HG03066 (cell line): ENCODE results near the gene KLF7.

ENCODE experiments used
- ATAC-seq: cut with Tn5 transposase; IDR thresholded peaks from one replicate; pipeline ENCODE4 v1.9.1; 2021; ENCODE audit warnings: low read depth; ENCODE audit not compliant: unreplicated experiment

KLF7 gene

GRCh38 chr2:207150284-207150683, 15.5 kb downstream of the KLF7 start:
- ATAC-seq, result no peak

DNA sequence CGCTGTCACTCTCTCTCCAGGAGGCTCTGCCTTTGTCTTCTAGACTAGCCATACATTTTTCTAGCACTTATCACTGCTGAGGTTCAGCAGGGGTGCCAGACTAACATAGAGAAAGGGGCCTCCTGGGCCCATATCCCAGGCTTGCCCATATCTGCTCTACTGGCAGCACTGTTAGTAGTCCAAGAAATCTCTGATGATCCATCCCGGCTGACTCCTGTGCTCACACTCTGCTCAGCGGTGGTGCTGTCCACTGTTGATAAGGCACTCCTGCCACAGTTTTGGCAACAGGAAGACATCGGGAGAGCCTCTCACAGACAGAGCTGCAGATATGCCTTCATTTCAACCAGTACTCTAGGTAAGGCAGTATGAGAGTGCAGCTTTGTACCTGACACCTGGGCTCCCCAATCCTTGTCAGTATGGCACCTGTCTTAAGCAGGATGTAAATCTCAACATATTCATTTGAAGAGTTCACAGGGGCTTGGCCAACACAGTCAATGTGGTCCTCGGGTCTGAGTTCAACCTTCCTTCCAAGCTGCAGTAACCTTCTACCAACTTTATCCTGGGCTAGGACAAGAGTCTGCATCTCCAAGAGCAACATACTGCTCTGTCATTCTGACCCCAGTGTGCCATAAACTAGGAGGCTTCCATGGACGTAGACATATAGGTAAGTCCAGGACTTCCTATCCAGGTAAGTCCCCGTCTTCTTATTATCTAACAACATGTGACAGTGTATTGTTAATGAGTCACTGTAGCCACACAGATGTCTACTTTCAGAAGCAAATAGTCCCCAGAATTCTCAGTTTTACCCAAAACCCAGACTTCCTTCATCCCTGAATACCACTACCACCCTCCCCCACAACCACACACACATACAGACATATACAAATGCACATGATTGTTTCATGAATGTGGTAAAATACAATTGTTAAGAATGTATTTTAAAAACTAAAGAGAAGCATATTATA, 16.2 kb downstream of the KLF7 start:
- peak; percentile 87 for ATAC-seq

- ATAC-seq, result no peak
Measured at GRCh38 chr2:207148020-207148419, 17.7 kb downstream of the KLF7 start.

- ATAC-seq, result no peak
Measured at GRCh38 chr2:207144173-207144785, 21.5 kb downstream of the KLF7 start.

DNA sequence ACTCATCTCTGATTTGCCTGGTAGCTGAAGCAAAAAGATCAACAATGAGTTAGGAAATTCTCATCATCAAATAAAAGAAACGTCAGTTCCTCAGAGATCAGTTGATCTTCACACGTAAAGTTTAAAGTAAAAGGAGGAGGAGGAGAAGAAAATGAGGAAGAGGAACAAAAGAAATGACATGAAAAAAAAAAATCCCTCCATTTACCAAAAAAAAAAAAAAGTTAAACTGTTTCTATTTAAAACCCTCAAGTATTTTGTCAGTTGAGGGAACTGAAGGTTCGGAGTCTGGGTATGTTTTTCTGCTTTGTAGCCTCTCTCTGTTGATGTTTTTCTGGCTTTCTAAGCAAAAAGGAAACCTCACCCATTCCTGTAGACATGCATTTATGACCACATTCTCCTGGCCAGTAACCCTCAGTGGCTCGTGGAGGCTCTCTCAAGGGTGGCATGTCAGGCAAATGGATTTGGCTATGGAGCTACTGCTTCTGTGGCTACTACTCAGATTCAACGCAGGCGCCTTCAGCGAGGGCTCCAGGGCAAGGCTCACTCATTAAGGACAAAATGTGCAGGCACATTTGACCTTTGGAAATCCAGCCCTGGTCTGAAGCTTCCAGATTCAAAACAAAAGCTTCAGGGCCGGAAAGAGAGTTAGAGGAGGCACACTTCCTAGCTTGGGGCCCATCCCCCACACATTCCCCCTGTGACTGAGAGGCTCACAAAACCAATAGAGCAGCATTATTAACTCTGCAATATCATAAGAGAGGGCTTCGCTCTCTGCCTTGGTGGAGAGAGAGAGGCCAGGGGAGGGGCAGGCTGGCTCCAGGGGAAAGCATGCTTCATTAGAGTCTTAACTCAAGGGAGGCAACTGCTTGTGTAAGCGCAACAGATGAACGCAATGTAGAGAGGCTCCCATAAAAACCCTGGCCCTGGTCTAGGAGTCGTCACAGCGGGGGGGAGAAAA, 22.3 kb downstream of the KLF7 start:
- ATAC-seq, result peak; percentile 56

- ATAC-seq, result peak; percentile 40
Measured at GRCh38 chr2:207142461-207142860, 23.3 kb downstream of the KLF7 start.

GRCh38 chr2:207141386-207141785, 24.4 kb downstream of the KLF7 start:
- no peak for ATAC-seq

GRCh38 chr2:207140265-207140664, 25.5 kb downstream of the KLF7 start:
- no peak for ATAC-seq

- no peak for ATAC-seq
Measured at GRCh38 chr2:207139552-207139951, 26.2 kb downstream of the KLF7 start.

- no peak for ATAC-seq
Measured at GRCh38 chr2:207138627-207139297, 27.0 kb downstream of the KLF7 start.

GRCh38 chr2:207137596-207138337, 28.0 kb downstream of the KLF7 start:
- no peak for ATAC-seq

DNA sequence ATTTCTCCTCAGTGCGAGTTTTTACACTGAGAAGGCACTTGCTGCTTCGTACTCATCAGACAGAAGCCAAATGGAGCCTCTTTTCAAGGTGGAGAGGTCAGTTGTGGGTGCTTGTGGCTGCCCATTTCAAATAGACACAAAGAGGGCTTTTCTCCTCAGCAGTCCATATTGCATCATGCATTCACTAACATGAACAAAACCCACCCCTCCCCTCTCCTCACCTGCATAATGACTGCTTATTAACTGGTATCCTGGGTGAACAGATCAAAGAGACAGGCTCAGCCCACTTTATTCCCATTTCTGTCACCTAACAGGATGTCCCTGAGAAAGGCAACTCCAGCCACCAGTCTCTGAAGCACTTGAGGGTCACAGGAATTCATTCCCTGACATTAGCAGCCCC, 28.9 kb downstream of the KLF7 start:
- ATAC-seq, result no peak

- no peak for ATAC-seq
Measured at GRCh38 chr2:207135801-207136457, 29.8 kb downstream of the KLF7 start.

DNA sequence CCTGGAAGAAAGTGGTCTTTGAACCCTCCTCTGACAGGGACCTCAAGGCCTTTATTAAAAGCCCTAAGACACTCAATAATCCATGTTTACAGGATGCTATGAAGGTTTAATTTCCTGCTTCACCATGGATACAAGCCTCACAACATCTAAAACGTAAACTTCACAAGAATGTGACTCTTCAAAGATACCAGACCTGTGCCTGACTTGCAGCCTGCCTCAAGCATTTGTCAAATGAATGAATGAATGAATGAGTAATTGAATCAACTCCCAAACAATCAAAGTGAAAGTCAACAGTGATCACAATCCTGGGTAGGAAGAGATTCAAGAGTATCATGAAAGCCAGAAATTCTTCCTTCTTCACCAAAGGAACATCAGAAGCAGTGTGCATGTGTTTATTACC, 30.4 kb downstream of the KLF7 start:
- ATAC-seq, result no peak

DNA sequence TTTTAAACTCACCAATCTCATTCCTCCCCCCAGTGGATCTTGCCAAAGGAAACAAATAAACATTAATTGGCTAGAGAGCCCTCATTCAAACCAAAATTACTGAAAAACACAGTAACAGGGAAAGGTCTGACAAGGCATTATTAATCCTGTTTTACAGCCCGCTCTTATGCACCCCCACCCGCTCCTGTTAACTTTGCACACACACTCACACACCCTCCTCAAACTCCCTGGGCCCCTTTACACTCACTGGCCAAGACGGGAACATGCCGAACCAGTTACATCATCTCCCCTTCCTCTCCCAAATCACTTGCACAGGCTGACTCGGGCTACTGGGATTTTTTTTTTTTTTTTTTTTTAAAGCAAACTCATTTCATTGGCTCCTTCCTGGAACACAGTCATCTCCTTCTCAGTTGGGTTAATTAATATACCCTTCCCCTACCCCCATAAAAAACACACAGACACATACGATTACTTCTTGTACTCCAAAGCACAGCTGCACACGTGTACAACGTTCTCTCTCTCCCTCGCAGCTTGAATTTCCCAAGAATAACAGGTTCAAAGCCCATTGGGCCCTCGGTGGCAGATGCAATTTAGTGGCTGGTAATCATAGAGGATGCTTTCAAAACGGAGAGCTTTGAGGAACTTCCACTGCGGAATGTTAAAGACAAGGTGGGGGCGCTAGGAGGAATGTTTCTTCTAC, 31.8 kb downstream of the KLF7 start:
- no peak for ATAC-seq

DNA sequence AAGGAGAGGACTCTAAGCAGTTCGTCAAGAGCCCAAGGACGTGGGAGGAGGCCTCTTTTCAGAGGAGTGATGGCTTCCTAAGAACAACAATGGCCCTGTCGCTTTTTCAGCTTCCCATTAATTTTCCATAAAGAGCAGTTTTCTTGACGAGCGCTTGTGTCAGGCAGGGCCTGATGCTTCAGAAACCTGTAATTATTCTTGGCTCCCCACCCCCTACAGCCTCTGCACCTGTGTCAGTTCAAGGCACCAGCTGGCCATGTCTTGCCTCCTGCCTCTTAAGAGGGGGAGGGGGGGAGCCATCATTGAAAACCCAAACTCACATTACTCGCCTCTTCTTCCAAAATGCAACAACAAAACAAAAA, 32.3 kb downstream of the KLF7 start:
- no peak for ATAC-seq

GRCh38 chr2:207132019-207132418, 33.7 kb downstream of the KLF7 start:
- no peak for ATAC-seq

DNA sequence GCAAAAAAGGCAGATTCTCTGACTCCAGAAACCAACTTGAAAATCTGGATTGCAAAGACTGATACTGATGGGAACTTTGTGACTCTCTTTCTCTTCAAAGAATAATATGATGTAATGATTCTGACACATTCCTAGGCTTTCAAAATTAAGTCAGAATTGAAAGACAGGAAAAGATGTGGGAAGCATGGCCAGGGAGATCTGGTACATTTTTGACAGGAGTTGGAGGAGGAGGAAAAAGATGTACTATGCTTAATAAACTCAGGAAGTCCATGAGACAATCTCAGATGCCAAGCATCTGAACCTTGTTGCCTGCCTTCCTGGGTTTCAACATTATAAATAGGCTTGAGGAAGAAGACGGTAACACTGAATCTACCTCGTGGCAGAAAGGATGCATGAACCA, 34.2 kb downstream of the KLF7 start:
- ATAC-seq, result no peak
